Mucosa of descending colon (tissue), 3 donors: Measurements from ENCODE around the gene KIF12. TPM values are rescaled to one million over a fixed set of nuclear protein-coding genes. Genes with fewer than 3 reads are reported as not detected.

Experiments
- ATAC-seq: fragments of 200-7000 bp; cut with Tn5 transposase; one replicate; pipeline ENCODE4 v1.9.1; 2020; ENCODE audit warnings: mild to moderate bottlenecking, moderate library complexity
- DNase-seq, 3 donors: peaks; one replicate each; pipeline ENCODE4 v3.0.0-alpha.2; 2020
- H3K36me3 ChIP-seq: fragments of 200-600 bp; one replicate; pipeline ENCODE4 v1.8.0; 2021; ENCODE audit warnings: low read depth, mild to moderate bottlenecking
- H3K4me1 ChIP-seq: fragments of 200-600 bp; one replicate; pipeline ENCODE4 v1.8.0; 2021; ENCODE audit warnings: low read depth, mild to moderate bottlenecking
- H3K4me3 ChIP-seq: fragments of 200-600 bp; one replicate; pipeline ENCODE4 v1.8.0; 2021; ENCODE audit warnings: mild to moderate bottlenecking
- H3K9me3 ChIP-seq: fragments of 200-600 bp; one replicate; pipeline ENCODE4 v1.8.0; 2021; ENCODE audit warnings: mild to moderate bottlenecking
- intact Hi-C, 2 donors: fragments of 100-400 bp; cut with DNase I in 1 of 2; cut with micrococcal nuclease in 1 of 2; formaldehyde crosslinking; loops; one replicate each; pipeline versions ENCODE4 v1.11.0 to v1.11.1; 2022; cut with DNase I, micrococcal nuclease
- total RNA-seq, 3 donors: library from RNA; stranded (reverse); fragmentation: NEBNext Ultra II Directional in 2 of 3; extraction: Animal tissue kit (Norgen Biotek cat#: 25700) in 2 of 3; gene quantifications; one replicate each; pipeline versions ENCODE4 v1.2.1 to v1.2.4, GENCODE V29; 2021 to 2023
- TF ChIP-seq, protein P1 (sequence below): fragments of 200-600 bp; IDR thresholded peaks from one replicate; pipeline ENCODE4 v1.8.0; 2022; ENCODE audit warnings: antibody characterized with exemption, mild to moderate bottlenecking
- donor health status: DM: no; HTN: no; CAD: no; lungs with moderate emphysema.
- donor health status: DM: no; HTN: no; CAD: no.
- donor health status: DM: no; HTN: yes; CAD: no.

Gene KIF12
- total RNA-seq, 3 donors from 2014 or later = 12.3 to 36.9 (median 13.6) TPM

DNA sequence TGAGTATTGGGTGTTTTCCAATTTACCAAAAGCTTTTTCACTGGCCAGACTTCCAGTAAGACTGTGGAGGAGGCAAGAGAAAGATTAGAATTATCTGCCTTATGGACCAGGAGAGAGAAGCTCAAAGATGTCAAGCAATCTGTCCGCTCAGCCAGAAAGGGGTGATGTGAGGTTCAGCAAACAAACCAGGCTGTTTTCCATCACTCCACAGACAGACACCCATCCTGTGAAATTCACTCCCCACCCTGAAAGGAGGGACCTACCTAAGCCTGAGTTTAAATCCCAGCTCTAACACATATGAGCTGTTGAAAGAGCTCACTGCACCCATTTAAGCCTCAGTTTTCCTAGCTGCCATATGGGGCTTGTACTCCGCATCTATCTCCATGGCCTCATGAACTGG, 41.3 kb upstream of the KIF12 start:
- ATAC-seq (no peak), DNase-seq (no peak)
- intact Hi-C loops = no loop called here
- H3K4me3 ChIP-seq = no peak overlapping the region
- H3K9me3 ChIP-seq = no peaks in the 10 kb centered on the region
- TF ChIP-seq, protein P1, sequence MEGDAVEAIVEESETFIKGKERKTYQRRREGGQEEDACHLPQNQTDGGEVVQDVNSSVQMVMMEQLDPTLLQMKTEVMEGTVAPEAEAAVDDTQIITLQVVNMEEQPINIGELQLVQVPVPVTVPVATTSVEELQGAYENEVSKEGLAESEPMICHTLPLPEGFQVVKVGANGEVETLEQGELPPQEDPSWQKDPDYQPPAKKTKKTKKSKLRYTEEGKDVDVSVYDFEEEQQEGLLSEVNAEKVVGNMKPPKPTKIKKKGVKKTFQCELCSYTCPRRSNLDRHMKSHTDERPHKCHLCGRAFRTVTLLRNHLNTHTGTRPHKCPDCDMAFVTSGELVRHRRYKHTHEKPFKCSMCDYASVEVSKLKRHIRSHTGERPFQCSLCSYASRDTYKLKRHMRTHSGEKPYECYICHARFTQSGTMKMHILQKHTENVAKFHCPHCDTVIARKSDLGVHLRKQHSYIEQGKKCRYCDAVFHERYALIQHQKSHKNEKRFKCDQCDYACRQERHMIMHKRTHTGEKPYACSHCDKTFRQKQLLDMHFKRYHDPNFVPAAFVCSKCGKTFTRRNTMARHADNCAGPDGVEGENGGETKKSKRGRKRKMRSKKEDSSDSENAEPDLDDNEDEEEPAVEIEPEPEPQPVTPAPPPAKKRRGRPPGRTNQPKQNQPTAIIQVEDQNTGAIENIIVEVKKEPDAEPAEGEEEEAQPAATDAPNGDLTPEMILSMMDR = no peak
- no peaks in the 10 kb centered on the region for H3K36me3 ChIP-seq
- H3K4me1 ChIP-seq = no peaks in the 10 kb centered on the region

DNA sequence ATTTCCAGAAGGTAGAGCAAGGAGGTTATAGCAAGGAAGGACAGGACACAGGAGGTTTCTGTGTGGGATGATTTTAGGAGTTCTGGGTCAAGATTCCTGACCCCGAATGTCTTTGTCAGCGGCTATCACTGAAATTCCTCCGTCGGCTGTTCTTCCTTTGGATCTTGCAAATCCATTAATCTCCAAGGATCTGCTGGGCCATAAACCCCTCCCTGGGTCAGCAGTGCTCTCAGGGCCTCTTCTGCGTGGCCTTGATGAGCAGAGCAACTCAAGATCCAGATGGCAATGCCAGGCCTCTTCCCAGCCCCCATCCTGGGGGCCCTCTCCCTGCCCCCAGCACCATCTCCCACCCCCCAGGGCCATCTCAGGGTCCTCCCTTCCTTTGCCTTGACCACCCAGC, 40.0 kb upstream of the KIF12 start:
- no peaks in the 10 kb centered on the region for H3K9me3 ChIP-seq
- DNase-seq (no peak), ATAC-seq (no peak)
- H3K4me1 ChIP-seq = no peaks in the 10 kb centered on the region
- TF ChIP-seq, protein P1 = no peak
- H3K4me3 ChIP-seq = no peak overlapping the region
- intact Hi-C loops = no loop called here
- no peaks in the 10 kb centered on the region for H3K36me3 ChIP-seq

DNA sequence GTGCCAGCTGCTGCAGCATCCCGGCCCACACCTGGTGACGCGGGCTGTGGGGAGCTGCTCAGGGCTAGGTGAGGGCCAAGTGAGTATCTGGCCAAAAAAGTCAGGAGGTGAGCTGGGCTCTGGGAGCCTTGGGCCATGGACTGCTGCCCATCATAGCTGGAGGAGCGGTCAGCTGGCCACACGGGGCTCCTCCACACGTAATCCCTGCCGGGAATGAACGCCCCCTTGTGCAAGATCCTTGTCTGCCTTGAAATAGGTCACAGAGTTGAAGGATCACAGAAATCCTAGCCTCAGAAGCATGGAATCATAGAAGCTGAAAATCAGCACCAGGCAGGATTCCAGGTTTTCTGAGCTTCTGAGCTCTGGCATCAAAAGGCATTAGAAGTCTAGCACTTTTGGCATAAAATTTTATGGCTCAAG, 39.5 kb upstream of the KIF12 start:
- Histone ChIP-seq H3K9me3 (no peaks in the 10 kb centered on the region), H3K36me3 (no peaks in the 10 kb centered on the region), H3K4me1 (no peaks in the 10 kb centered on the region), H3K4me3 (no peak overlapping the region)
- TF ChIP-seq, protein P1 = no peak
- ATAC-seq (no peak), DNase-seq (no peak)
- intact Hi-C loops = no loop called here

DNA sequence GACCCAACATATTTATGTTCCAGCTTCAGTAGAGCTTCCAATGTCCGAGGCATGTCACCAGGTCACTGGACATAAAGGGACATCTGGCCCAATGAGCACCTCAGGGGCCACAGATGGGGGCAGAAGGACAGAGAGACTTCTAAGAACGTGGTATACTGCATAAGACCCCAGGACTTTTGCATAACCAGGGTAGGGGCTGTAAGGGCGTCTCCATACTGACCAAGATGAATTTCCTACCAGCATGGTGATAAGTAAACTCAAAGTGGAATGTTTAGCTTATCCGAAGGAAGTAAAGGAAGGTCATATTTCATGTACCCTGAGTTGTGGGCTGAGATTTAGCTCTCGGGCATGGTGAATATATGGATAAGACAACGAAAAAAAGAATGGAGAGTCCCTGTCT, 38.7 kb upstream of the KIF12 start:
- ATAC-seq = no peak
- Histone ChIP-seq H3K9me3 (no peaks in the 10 kb centered on the region), H3K4me3 (no peak overlapping the region), H3K4me1 (no peaks in the 10 kb centered on the region), H3K36me3 (no peaks in the 10 kb centered on the region)
- DNase-seq = no peak
- TF ChIP-seq, protein P1 = no peak
- intact Hi-C loops = no loop called here

GRCh38 chr9:114134827-114135396, 35.8 kb upstream of the KIF12 start:
- no peaks in the 10 kb centered on the region for H3K4me1 ChIP-seq
- no peaks in the 10 kb centered on the region for H3K36me3 ChIP-seq
- no peaks in the 10 kb centered on the region for H3K9me3 ChIP-seq
- intact Hi-C loops = no loop called here
- no peak for ATAC-seq
- no peak overlapping the region for H3K4me3 ChIP-seq
- TF ChIP-seq, protein P1 = no peak
- no peak for DNase-seq

GRCh38 chr9:114132550-114132918, 33.4 kb upstream of the KIF12 start:
- no peaks in the 10 kb centered on the region for H3K36me3 ChIP-seq
- intact Hi-C loops = no loop called here
- TF ChIP-seq, protein P1 = no peak
- H3K4me3 ChIP-seq = no peak overlapping the region
- DNase-seq = no peak
- ATAC-seq = no peak
- H3K9me3 ChIP-seq = no peaks in the 10 kb centered on the region
- H3K4me1 ChIP-seq = no peaks in the 10 kb centered on the region
